GM12865 (cell line): ENCODE measurements around the gene FBXL4.

Experiments
- DNase-seq: peaks from one replicate; pipeline ENCODE4 v3.0.0; 2010; ENCODE audit warnings: low read depth
- H3K4me3 ChIP-seq: 2 replicates; pipeline ENCODE4 v1.5.1; 2011; ENCODE audit warnings: mild to moderate bottlenecking, low read depth, low read length, control low read depth
- TF ChIP-seq, protein P1 (sequence below): IDR thresholded peaks from 2 replicates; pipeline ENCODE4 v1.5.1; 2011; ENCODE audit warnings: low read length, control low read depth, low read depth, inconsistent platforms; ENCODE audit not compliant: insufficient read depth; ENCODE audit errors: missing control alignments

FBXL4 gene

DNA sequence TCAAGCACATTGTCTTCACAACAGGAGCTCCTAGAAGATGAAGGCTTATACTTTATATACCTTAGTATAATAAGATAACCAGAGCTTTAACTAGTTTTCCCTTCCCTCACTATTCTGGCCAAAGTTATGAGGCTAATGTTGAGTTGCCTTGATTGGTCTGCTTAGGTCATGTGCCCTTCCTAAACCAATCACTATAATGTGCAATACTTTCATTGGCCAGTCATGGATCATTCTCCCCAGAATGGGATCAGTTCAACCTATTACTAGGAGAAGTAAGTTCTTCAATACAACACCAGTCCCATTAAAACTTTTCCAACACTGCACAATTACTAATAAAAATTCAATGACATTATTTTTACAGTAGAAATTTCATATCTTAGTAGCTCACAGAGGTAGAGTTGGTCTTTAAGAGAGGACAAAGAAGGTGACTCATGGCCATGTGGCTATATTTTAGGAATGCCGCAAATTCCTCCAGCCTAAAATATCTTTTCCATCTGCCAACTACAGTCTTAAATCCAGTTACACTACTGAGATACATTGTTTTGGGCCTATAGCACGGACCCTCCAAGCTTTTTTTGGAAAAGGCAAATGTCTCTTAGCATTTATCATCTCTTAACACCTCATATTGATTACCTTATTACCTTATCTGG lies 125.9 kb downstream of the FBXL4 start:
- TF ChIP-seq, protein P1, sequence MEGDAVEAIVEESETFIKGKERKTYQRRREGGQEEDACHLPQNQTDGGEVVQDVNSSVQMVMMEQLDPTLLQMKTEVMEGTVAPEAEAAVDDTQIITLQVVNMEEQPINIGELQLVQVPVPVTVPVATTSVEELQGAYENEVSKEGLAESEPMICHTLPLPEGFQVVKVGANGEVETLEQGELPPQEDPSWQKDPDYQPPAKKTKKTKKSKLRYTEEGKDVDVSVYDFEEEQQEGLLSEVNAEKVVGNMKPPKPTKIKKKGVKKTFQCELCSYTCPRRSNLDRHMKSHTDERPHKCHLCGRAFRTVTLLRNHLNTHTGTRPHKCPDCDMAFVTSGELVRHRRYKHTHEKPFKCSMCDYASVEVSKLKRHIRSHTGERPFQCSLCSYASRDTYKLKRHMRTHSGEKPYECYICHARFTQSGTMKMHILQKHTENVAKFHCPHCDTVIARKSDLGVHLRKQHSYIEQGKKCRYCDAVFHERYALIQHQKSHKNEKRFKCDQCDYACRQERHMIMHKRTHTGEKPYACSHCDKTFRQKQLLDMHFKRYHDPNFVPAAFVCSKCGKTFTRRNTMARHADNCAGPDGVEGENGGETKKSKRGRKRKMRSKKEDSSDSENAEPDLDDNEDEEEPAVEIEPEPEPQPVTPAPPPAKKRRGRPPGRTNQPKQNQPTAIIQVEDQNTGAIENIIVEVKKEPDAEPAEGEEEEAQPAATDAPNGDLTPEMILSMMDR: no peak
- DNase-seq: no peak

More for the DNA sequence above, 125.9 kb downstream of the FBXL4 start:
- H3K4me3 ChIP-seq: no peak overlapping the region
